ENCODE results near the gene SS18L1.
"Not testable (repeated sequence)": the region's sequence is repeated elsewhere in the genome, so short reads cannot be mapped to it uniquely, and the experiment has no call there.

SS18L1 gene

DNA sequence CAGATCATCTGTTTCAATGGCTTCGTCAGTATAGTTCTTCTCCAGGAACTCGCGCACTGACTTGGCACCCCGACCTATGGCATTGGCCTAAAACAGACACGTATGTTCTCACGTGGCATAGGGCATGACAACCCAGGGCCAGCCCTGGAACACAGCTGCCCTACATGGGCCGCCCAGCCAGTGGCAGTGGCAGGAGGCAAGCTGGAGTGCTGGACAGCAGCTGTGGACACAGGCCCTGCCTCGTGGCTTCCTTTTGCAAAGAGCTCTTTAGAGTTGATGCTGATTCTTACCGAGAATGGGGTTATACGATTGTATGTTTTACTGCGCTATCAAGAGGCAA is 5.4 kb upstream of the SS18L1 start:
- no peak for DNase-seq

GRCh38 chr20:62138912-62139311 is 4.7 kb upstream of the SS18L1 start:
- no peak for DNase-seq

GRCh38 chr20:62139636-62140035 is 3.9 kb upstream of the SS18L1 start:
- DNase-seq, result no peak

DNA sequence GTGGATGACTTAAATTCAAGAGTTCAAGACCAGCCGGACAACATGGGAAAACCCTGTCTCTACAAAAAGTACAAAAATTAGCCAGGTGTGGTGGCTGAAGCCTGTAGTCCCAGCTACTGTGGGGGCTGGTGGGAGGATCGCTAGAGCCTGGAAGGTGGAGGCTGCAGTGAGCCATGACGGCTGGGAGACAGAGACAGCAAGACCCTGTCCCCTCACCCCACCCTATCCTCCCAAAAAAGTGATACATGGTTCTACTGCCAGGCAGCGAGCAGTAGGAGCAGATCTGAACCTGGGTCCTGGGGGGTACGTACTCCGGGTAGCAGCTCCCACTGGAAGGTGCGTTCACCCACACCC is 2.5 kb upstream of the SS18L1 start:
- DNase-seq, result no peak

DNA sequence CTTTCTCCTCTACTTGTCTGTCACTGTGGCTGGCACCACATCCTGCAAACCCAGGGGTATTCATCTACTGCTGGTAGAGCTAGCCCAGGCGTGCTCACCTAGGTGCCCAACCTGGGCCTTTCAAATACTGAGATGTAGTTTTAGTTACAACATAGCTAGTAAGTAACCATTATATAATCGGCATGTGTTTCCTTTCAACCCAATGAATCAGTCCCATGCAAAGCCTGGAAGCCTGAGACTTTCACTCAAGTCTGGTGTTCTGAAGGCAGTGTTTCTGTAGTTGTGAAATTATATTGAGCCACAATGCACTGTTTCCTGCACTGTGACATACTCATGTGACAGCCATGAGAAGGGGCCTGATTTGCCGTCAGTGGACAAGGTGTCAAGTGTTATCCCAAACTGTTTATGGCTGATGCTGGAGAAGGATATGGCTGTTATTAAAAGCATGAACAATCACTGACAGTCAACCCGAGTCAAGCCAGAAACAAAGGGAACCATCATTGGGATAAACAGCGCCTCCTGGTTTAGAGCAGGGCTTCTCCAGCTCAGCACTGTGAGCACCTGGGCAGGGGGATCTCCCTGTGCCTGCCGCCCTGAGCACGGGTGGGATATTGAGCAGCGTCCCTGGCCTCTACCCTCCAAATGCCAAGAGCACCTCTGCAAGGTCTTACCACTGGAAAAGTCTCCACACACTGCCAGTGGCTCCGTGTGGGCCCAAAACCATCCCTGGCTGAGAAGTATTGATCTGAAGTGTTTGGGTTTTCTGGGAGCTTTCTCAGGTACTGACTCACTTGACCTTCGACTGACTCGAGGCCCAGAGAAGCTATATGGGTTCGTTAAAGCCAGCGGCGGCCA is 1.9 kb upstream of the SS18L1 start:
- DNase-seq, result no peak

DNA sequence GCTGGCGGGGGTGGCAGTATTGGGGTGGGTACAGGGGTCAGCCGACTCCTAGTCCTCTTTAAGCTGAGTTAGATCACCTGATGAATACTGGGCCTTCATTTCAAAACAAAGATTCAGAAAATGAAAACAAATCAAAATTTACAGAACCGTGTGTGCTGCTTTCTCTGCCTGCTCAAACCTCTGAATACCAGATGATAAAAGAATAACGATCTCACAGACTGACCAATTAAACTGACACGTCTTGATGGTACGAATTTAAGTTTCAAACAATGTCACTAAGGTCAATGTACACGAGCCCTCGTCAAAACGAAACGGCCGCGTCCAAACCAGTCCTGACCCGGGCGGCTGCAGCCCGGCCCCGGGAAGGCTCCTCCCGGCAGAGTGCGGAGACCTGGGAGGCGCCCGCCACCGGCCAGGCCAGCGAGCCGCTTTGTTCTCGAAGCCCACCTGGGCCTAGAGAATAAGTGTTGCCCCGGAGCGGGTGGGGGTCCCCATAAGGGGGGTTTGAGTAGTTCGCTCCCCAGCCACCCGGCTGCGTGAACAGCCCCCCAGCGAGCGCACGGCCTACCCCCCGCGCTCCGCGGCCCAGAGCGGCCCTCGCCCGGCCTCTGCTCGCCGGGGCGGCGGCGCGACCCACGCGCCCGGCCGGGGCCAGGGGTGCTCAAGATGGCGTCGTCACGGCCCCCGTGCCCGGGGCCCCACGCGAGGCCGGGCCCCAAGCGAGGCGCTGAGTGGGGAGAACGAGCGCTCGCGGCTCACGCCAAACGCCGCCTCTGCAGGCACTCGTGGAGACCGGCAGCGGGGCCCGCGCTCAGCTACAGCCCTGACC is 1.1 kb upstream of the SS18L1 start:
- no peak for DNase-seq

DNA sequence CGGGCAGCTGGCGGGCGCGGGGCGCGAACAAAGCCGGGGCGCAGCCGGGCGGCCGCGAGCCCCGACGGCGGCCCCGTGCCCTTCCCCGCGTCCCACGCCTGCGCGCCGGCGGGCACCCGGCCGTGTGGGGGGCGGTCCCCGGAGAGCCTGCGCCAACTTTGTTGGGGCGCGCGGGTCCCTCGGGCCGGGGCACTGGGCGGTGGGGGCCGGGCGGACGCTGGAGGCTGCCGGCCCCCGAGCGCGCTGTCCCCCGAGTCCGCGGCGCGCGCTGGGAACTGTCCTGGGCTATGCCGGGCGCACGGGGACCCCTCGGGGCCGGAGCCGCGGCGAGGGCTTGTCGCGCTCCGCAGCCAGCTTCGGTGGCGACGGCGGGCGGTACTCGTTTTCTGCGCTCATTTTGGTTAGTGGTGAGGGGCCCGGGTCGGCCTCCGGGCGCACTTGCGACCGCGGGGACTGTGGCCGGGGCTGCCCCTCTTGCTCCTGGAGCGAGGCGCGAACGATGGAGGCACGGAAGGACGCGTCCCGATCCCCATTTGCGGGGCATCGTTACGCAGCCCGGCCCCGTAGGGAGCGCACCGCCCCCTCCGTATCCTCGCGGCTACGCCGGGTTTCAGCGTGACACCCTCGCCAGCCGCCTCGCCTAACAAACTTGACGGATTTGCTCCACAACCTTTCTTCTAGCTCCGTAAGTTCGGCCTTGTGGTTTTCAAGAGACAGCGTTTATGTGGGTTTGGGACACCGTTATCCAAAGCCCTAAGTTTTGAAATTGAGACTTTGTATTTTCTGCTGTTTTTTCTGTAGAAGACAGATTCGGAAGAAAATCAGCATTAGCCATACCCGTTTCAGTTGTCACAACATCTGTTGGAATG is 622 bp downstream of the SS18L1 start:
- peak; percentile 66 for DNase-seq

DNA sequence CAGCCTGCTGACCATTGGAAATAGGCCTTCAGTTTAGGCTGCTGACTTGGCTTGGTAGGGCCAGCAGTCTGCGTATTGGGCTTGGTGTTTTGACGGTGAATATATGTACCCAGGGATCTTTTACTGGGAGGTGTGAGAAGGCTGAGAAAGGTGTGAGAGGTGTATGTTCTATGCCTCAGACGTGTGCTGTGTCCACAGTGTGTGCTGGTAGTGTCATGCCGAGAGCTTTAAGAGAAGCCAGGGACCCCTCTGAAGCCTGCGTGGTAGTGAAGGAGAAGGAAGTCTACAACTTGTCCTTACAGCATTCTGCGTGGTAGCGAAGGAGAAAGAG is 2.1 kb downstream of the SS18L1 start:
- DNase-seq, result no peak

DNA sequence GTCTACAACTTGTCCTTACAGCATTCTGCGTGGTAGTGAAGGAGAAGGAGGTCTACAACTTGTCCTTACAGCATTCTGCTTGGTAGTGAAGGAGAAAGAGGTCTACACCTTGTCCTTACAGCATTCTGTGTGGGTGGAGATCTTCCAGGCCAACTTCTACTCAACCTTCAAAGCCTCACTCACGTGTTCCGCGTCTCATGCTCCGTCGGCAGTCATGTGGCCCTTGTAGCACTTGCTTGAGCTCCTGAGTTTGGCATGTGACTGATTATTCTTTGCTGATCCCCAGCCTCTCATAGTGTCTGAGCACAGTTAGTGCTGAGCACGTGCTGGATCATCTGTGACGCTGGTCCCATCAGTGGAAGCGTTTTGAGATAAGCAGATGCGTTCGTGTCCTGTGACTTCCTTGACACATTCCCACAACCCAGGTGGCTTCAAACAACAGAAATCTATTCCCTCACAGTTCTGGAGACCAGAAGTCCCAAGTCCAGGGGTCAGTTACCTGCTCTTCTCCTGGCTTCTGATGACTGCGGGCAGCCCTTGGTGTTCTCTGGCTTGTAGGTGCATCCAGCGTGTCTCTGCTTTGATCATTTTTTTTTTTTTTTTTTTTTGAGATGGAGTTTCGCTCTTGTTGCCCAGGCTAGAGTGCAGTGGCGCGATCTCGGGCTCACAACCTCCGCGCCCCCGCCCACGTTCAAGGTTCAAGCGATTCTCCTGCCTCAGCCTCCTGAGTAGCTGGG is 2.6 kb downstream of the SS18L1 start:
- no peak for DNase-seq

- no peak for DNase-seq
These were observed 3.6 kb downstream of the SS18L1 start for GRCh38 chr20:62147125-62147524.

GRCh38 chr20:62147528-62147927 is 4.0 kb downstream of the SS18L1 start:
- DNase-seq, result no peak

DNA sequence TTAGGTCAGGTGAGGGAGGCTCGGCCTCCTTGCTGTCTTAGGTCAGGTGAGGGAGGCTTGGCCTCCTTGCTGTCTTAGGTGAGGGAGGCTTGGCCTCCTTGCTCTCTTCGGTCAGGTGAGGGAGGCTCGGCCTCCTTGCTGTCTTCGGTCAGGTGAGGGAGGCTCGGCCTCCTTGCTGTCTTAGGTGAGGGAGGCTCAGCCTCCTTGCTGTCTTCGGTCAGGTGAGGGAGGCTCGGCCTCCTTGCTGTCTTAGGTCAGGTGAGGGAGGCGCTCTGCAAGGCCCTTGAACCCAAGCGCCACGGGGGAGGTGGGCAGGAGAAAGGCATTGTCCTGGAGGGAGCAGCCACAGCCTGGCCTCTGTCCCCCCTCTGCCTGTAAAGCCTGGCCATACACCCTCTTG is 4.8 kb downstream of the SS18L1 start:
- DNase-seq, result not testable (repeated sequence)

DNA sequence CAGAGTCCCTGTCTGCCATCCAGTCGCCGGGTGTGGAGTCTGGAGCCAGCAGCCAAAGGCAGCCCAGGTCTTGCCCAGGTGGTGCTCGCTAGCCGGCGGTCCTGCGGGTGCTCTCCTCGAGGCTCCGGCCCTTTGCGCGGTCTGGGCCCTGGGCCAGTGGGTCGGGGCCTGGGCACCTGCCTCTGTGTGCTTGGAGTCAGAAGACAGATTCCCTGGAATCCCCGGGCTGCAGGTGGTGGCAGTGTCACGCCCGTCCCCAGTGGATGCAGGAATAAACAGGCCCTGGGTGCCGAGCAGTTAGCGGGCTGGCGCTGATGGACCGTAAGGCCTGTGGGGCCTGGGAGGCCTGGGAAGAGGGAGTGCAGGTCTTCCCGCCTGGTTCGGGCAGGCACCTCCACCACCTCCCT is 5.3 kb downstream of the SS18L1 start:
- DNase-seq, result no peak

- peak; percentile 88 for DNase-seq
These were observed 6.2 kb downstream of the SS18L1 start for GRCh38 chr20:62149532-62150309.

GRCh38 chr20:62150310-62150575 is 6.7 kb downstream of the SS18L1 start:
- DNase-seq, result no peak

GRCh38 chr20:62151225-62151624 is 7.7 kb downstream of the SS18L1 start:
- no peak for DNase-seq

DNA sequence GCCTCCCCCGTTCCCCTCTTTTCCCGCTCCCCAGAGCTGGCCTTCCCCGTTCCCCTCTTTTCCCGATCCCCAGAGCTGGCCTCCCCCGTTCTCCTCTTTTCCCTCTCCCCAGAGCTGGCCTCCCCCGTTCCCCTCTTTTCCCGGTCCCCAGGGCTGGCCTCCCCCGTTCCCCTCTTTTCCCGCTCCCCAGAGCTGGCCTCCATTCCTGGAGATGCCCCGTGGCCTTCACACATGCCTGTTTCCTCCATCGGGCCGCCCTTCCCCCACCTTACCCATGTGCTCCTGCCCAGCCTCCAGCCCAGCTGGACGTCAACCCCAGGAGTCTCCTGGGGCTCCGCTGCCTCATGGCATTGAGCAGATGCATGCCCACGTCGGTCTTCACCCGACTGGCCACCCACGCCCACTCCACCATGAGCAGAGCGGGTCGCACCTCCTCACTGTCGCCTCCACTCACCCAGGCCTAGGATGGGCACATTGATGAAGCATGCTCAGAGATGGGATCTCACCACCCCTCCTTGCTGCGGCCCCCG is 8.3 kb downstream of the SS18L1 start:
- no peak for DNase-seq

GRCh38 chr20:62155428-62156253 is 12.1 kb downstream of the SS18L1 start:
- peak; percentile 91 for DNase-seq

GRCh38 chr20:62156254-62156556 is 12.6 kb downstream of the SS18L1 start:
- DNase-seq, result no peak

- DNase-seq, result peak; percentile 88
These were observed 13.2 kb downstream of the SS18L1 start for GRCh38 chr20:62156592-62157386.

Data from islet precursor cell (in vitro differentiated cells).